Gastroesophageal sphincter (tissue), 3 donors: ENCODE data around the gene ACBD7.

ENCODE experiments used
- CTCF ChIP-seq, 4 experiments: fragments of 200-600 bp in 2 of 4; fragments of 450-650 bp in 2 of 4; sonication (generic) in 1 of 4; IDR thresholded peaks; one replicate each; pipeline ENCODE4 v1.5.1; 2017 to 2019; ENCODE audit warnings: antibody characterized with exemption in 4 of 4, mild to moderate bottlenecking in 2 of 4, moderate library complexity in 2 of 4
- EP300 ChIP-seq: sonication (generic); formaldehyde crosslinking; IDR thresholded peaks from one replicate; pipeline ENCODE4 v1.6.1; 2017; ENCODE audit warnings: antibody characterized with exemption, mild to moderate bottlenecking
- POLR2A ChIP-seq, 2 donors: fragments of 450-650 bp; IDR thresholded peaks; one replicate each; pipeline ENCODE4 v1.6.1; 2017; ENCODE audit warnings: antibody characterized with exemption in 2 of 2, mild to moderate bottlenecking in 2 of 2, moderate library complexity in 1 of 2
- POLR2AphosphoS5 ChIP-seq: sonication (generic); formaldehyde crosslinking; IDR thresholded peaks from one replicate; pipeline ENCODE4 v1.6.1; 2017; ENCODE audit warnings: antibody characterized with exemption

DNA sequence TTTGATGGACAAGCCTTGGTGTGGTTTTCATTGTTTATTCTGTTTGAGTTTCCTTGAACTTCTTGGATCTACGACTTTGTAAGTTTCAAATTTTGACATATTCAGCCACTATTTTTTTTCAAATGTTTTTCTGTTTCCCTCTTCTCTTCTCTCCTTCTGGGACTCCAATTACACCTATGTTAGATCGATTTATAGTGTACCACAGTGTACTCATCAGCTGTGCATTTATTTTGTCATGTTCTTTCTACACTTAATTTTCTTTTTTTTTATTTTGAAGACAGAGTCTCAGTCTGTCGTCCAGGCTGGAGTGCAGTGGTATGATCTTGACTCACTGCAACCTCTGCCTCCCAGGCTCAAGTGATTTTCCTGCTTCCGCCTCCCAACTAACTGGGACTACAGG, 28.7 kb downstream of the ACBD7 start:
- TF ChIP-seq POLR2AphosphoS5 (no peak), CTCF (IDR thresholded peaks at IDR 0.05) (no peak), EP300 (no peak), POLR2A (IDR thresholded peaks at IDR 0.05) (no peak)
